GM19240 (cell line): ENCODE data around the gene AGFG2.
"Not testable (repeated sequence)": the region's sequence is repeated elsewhere in the genome, so short reads cannot be mapped to it uniquely, and the experiment has no call there.

Experiments used
- DNase-seq: peaks from one replicate; pipeline ENCODE4 v3.0.0; 2011; ENCODE audit warnings: low spot score; ENCODE audit not compliant: insufficient read length

The AGFG2 gene

GRCh38 chr7:100538654-100539435, at the start of gene AGFG2:
AGFG2 (plus strand) TSS chr7:100539203; CDS start chr7:100539347, 144 bp downstream.
- peak; percentile 93 for DNase-seq

- peak; percentile 79 for DNase-seq
Measured at GRCh38 chr7:100489824-100490223, 49.2 kb upstream of the AGFG2 start.

- DNase-seq, result no peak
Measured at GRCh38 chr7:100490483-100491191, 48.4 kb upstream of the AGFG2 start.

- DNase-seq, result no peak
Measured at GRCh38 chr7:100491192-100491578, 47.8 kb upstream of the AGFG2 start.

GRCh38 chr7:100492738-100493475, 46.1 kb upstream of the AGFG2 start:
- no peak for DNase-seq

GRCh38 chr7:100493476-100494264, 45.3 kb upstream of the AGFG2 start:
- no peak for DNase-seq

GRCh38 chr7:100496509-100496908, 42.5 kb upstream of the AGFG2 start:
- DNase-seq, result no peak

GRCh38 chr7:100500743-100501142, 38.3 kb upstream of the AGFG2 start:
- not testable (repeated sequence) for DNase-seq

- not testable (repeated sequence) for DNase-seq
Measured at GRCh38 chr7:100504031-100504430, 35.0 kb upstream of the AGFG2 start.

GRCh38 chr7:100504887-100505611, 34.0 kb upstream of the AGFG2 start:
- no peak for DNase-seq

- no peak for DNase-seq
Measured at GRCh38 chr7:100506356-100506923, 32.6 kb upstream of the AGFG2 start.

- DNase-seq, result no peak
Measured at GRCh38 chr7:100509231-100509630, 29.8 kb upstream of the AGFG2 start.

- no peak for DNase-seq
Measured at GRCh38 chr7:100510437-100511239, 28.4 kb upstream of the AGFG2 start.

GRCh38 chr7:100513212-100513810, 25.7 kb upstream of the AGFG2 start:
- DNase-seq, result no peak

GRCh38 chr7:100515072-100515532, 23.9 kb upstream of the AGFG2 start:
- no peak for DNase-seq

GRCh38 chr7:100516135-100516812, 22.7 kb upstream of the AGFG2 start:
- peak; percentile 42 for DNase-seq

- DNase-seq, result no peak
Measured at GRCh38 chr7:100517305-100517704, 21.7 kb upstream of the AGFG2 start.

- DNase-seq, result no peak
Measured at GRCh38 chr7:100519580-100519979, 19.4 kb upstream of the AGFG2 start.
